NCI-H187 treated with DMSO at 0.1 percent for 48 hours (cell line): ENCODE measurements around the gene NUP62.
A peak's percentile ranks its signal among the peaks of the same experiment; 100 is the strongest.

Experiments used
- DNase-seq: peaks from one replicate; lab custom pipeline; 2025; lab: John Stamatoyannopoulos, UW

Gene NUP62

DNA sequence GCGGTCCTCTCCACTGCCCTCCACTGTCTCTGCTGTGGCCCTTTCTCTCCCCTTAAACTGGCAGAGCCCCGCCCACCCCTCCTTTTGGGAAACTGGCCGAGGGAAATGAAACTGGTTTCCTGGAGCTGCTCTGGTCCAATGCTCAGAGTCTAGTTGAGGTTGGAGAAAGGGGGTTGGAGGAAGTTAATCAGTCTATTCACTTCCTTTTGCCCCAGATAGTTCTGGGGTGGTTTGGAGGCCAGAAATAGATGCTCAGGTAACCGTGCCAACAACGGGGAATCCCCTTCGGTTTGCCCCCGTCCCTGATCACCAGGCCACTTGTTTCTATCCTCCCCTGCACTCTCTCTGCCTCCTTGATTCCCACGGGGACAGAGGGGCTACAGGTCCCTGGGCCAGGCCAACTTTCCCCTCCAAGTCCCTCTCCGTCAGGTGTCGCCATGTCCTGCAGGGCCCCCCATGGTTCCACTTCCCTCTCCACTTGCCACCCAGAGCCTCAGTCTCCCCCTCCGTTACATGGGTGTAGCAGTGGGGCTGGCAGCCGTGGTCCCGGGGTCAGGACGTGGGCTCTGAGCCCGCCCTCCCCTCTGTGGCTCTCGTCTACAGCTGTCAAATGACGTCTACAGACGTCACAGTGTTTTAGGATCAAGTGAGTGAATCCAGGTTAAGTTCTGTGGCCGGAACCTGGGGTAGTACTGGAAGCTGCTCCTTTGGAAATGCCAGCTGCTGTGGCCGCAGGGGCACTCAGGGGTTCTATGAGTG, 32.3 kb downstream of the NUP62 start, which contains the start of gene IL4I1:
IL4I1 (minus strand) TSS at position 25 of the 759 bp plus-strand sequence. CDS start 727 bp downstream, outside the sequence.
- DNase-seq, result no peak

DNA sequence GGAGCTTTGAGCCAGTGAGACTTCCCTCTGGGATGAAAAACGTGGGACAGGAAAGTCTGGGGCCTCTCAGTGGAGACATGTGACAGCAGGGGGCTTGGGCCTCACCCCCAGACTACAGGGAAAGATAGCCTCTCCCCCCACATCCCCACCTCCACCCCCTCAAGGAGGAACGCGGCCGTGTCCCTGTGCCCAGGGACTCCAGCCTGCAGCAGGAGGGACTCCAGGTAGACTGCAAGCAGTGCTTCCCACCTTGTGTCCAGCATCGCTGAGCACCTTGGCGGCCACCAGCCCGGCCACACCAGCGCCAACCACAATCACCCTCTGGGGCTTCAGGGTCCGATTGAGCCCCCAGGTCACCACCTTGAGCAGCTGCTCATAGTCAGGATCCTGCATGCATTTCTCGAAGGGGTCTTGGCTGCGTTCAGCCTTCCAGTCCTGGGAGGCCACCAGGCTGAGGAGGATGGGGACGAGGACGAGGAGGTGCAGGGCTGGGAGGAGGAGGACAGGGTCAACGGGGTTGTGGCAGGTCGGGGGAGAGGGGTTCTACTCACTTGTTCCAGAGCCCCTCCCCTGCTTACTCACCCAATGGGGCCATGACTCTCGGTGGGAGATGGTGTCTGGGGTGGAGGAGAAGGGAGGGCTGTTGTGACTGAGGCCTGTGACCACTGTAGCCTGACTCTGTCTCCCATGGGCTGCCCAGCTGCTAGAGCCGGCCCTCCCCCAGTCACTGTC, 33.6 kb downstream of the NUP62 start:
- no peak for DNase-seq

DNA sequence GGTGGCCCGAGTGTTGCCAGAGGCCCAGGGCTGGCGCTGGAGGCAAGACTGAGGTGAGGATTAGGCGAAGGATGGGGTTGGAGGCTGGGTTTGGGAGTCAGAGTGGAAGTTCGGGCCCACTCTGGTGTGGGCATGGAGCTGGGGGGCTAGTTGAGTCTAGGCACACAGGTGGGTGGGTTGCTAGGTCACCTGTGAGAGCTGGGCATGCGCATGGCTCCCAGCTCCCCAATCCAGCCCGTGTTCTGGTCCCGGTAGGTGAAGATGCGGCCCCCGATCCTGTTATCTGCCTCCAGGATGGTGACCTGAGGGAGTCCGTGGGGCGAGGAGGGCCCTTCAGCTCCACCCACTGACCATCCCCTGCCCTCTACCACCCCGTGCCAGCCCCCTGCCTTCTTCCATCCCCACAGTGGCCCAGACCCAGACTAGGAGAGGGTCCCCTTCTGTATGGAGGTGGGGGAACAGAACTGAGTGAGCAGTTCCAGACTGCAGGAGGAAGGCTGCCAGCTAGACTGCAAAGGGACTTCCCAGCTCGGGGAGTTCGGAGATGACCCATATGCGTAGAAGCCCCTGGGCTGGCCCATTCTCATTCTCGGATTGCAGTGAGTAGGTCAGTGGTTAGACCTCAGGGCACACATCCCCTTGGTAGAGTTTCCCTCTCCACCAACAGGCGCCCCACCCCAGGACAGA, 34.3 kb downstream of the NUP62 start:
- DNase-seq, result no peak

DNA sequence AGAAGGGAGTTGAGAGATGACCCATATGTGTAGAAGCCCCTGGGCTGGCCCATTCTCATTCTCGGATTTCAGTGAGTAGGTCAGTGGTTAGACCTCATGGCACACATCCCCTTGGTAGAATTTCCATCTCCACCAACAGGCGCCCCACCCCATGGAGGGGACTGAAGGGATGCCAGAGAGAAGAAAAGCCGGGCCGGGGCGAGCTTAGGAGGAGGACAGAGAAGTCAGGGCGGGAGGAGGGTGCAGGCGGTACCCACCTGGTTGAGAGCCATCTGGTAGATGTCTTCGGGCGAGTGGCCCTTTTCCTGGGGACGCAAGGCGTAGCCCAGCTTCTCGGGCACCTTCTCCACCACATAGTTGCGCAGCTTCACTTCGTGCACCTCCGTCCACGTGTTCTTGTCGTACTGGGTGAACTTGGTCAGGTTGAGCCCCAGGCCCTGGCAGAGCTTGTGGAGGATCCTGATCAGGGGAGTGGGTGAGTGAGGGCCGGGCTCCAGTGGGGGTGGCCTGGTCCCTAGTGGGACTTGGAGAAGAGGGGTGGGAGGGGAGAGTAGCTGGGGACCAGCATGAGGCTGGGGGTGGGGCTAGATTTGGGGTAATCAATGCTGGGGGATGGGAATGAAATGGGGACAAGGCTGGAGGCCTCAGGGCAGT, 35.2 kb downstream of the NUP62 start:
- no peak for DNase-seq

DNA sequence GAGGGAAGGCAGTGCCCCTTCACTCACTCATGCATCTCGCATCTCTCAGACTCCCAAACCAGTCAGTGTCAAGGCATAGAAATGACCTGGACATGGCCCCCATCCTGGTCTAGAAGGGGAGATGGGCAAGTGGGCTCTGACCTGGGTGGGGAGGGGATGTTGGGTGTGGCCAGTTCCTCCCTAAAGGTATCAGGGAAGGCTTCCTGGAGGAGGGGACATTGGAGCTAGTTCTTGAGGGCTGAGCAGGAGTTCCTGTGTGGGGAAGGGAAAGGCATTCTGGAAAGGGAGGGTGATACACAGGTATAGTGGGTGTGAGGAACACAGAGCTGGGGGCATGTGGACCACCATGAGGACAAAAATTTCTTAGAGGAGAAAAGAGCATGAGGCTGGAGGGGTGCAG, 36.6 kb downstream of the NUP62 start:
- DNase-seq, result no peak

DNA sequence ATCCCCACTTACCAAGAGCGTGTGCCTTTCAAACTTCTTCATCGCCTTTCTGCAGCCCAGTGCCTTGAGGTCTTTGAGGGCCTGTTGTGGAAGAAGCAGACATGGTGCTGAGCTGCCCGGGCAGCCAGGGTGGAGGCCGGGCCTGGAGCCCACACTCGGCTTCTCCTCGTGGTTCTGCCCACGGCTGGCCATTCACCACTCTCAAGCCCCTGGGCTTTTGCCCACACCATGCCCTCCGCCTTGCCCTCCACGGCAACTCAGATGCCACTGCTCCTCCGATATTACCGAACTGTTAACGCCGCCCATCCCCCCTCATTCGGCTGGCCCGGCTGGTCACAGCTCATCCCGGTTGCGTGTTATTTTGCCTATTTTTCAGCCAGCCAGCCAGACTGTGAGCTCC, 37.9 kb downstream of the NUP62 start:
- DNase-seq, result no peak

DNA sequence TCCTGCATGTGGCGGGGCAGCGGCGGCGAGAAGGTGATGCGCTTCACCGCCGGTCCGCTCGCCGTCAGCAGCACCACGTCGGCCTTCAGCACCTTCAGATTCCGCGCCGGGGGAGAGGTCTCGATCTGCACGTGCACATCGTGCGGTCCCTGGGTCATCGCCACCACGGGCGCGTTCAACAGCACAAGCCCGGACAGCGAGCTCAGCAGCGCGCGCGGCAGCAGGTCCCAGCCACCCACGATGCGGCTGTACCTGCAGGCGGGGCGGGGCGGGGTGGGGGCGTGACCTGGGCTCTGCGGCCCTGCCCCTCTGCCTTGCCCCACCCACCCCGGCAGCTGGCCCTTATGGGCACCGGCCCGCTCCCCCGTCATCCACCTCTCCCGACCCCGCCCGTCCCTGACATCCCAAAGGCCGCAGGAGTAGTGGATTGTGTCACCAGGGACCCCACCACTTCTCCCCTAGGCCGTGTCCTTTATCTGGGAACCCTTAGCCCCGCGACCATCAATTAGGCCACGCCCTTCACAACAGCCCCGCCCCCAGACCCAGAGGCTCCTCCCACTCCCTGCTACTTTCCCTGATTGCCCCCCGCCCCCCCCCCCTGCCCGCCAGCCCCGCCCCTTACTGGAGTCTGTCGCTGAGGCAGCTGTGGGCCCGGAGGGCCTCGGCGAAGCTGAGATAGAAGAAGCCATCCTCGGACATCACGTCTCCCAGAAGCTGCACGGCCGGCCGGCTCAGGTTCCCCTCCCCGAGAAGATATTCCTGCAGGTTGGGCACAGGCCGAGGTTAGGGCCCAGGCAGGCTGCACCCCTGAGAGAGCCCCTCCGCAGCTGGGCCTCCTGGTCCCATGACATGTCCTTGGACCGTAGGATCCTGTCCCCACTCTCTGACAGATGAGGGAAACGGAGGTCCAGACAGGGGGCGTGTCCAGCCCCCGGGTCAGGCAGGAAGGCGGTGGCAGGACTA, 38.7 kb downstream of the NUP62 start:
- peak; percentile 50 for DNase-seq

DNA sequence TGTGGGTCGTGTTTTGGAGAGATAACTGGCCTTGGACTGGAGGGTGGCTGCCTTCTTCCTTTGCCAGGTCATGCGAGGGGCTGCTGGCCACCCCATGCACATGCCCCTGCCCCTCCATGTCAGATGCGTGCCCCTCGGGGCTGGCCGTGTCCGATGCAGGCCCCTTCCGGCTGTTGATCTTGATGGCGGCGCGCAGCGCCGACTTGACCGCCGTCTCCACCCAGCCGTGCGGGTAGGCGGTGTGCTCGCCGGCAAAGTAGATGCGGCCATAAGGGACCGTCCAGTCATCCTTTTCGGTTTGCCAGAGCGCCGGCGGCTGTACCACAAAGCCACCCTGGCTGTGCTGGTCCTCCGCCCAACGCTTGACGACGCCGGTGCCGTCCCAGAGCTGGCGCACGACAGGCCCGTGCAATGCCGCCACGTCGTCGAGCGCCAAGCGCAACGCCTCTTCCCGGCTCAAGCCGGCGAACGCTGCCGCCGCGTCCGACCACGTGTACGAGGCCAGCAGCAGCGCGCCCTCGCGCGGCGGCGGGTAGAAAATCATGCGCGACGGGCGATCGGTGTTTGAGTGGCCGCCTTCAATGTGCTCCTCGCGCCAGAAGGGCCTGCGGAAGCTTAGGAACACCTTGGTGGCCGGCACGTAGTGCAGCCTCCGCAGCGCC, 39.5 kb downstream of the NUP62 start:
- DNase-seq, result no peak

DNA sequence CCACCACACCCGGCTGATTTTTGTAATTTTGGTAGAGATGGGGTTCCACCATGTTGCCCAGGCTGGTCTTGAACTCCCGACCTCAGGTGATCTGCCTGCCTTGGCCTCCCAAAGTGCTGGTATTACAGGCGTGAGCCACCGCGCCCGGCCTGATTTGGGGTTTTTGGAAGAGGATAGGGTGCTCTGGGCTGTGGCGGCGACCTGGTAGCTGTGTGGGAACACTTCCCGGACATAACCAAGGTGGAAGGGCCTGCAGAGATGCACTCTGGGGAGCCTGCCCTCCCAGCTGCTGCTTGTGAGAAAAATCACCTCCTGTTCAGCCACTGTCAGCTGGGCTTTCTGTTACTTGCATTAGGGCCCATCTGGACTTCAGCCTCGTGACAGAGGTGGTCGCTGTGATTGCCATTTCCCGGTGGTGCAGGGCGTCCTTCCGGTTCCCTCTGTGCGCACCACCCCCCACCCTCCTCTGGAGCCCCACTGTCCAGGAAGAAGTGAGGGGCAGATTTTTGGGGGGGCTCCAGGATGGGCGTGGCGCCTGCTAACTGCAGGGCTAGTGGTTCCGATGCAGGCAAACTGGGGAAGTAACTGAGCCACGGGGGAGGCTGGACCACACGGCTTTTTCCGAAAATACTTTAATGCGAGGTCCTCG, 40.1 kb downstream of the NUP62 start:
- no peak for DNase-seq

DNA sequence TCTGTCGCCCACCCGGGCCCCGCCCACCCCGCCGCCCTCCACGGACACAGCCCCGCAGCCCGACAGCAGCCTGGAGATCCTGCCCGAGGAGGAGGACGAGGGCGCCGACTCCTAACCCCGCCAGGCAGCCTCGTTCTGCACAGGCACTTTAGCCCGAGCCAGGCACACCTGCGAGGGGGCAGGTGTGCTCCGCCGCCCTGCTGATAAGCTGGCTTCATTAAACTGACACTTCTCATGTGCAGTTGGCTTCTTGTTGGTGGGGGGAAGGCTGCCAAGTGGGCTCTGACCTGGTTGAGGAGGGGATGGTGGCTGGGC, 40.8 kb downstream of the NUP62 start:
- no peak for DNase-seq

DNA sequence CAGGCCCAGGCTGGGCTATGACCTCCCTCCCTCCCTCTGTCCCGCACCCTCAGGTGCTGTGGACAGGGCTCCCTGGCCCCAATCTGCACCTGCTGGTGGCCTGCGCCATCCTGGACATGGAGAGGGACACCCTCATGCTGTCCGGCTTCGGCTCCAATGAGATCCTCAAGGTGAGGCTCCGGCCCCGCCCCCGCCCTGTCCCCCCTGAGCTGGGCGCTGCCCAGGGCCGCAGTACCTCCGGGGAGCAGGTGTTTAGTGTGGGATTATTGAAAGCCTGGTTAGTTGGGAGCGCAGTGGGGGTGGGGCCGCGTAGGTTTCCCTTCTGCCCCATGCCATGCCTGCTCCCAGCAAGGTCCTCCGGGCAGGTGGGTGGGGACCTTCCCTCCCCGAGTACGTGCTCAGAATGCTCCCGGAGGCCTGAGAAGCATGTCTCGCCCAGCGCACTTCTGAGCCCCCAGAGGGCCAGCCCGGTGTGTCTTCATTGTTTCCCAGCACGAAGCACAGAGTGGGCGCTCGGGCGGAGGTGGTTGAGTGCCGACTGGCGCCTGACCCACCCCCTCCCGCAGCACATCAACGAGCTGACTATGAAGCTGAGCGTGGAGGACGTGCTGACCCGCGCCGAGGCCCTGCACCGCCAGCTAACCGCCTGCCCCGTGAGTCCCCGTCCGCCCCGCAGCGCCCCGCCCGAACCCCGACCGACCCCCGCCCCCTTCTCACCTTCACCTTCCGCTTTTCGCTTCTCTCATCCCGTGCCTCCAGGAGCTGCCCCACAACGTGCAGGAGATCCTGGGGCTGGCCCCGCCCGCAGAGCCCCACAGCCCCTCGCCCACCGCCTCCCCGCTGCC, 41.4 kb downstream of the NUP62 start:
- DNase-seq, result no peak

DNA sequence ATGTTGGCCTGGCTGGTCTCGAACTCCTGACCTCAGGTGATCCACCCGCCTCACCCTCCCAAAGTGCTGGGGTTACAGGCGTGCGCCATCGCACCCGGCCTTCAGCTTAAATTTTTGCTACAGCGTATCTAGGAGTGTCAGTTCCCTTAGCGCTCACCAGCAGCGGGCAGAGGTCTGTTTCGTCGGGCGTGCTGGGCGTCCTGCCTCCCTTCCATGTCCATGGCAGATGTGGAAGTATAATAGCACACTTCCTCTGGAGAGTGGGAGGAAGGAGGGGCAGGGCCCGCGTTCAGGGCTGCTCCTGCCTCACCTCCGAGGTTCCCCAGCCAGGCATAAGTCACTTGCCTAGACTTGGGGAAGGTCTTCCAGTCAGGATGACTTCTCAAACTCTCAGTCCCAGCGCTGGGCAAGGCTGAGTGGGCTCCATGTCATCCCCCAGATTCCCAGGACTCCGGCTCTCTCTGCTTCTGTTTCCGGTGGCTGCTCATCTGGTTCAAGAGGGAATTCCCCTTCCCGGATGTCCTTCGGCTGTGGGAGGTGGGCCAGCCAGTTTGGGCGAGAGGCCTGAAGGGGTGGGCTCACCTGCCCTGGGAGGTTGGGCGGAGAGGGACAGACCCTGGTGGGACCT, 42.2 kb downstream of the NUP62 start:
- DNase-seq, result no peak

DNA sequence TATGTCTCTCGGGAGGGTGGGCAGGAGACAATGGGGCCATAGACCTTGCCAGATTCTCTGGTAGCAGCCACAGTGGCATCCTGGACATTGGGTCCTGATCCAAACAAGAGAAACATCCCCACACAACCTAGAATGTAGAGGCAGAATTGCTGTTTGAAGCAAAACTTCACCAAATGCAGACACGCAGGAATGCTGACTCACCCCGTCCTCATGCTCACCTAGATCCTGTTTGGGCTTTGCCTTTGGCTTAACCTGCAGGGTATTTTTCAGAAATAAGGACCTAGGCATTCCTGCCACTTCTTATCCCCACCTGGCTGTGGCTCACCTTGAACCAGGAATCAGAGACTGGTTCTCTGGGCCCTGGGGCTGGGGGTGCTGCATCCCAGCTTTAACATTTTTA, 44.5 kb downstream of the NUP62 start:
- no peak for DNase-seq

DNA sequence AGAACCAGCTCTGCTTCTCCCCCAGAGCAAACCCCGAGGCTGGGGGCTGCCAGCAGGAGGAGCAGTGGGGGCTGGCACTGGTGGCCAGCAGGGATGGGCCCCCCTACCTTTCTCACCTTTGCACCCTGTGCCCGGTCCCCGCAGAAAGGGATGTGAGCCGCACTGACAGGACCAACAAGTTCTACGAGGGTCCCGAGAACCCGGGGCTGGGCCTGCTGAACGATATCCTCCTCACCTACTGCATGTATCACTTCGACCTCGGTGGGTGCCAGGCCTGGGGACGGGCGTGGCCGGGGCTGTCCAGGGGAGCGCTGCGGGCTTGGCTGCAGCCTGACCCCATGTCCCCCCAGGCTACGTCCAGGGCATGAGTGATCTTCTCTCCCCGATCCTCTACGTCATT, 45.2 kb downstream of the NUP62 start:
- no peak for DNase-seq

DNA sequence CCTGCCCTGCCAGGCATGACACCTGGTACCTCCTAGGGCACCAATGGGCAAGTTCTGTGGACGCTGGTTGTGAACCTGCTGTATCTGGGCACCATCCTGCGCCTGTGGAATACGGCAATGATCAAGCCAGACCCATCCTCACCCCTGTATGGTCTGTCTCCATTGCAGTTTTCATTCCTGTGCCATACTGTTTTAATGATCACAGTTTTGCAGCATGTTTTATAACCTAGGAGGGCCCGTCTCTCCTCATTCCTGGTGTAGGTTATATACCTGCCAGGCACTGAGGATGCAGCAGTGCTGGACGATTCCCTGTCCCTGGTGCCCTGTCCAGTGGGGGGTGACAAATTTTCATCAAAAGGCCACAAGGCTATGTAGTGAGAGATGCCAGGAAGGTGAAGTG, 46.2 kb downstream of the NUP62 start:
- no peak for DNase-seq

DNA sequence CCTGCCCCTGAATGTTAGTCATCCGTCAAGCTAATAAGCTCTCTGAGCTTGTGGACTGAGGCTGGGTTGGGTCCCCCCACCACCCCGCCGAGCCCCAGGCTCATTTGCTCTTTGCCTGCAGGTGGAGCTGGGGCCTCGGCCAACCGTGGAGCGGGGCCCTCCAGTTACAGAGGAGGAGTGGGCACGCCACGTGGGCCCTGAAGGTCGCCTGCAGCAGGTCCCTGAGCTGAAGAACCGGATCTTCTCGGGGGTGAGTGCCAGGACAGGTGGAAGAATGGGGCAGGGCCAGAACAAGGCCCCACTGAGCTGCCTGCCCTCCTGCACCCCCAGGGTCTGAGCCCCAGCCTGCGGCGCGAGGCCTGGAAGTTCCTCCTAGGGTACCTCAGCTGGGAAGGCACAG, 46.7 kb downstream of the NUP62 start:
- DNase-seq, result no peak

DNA sequence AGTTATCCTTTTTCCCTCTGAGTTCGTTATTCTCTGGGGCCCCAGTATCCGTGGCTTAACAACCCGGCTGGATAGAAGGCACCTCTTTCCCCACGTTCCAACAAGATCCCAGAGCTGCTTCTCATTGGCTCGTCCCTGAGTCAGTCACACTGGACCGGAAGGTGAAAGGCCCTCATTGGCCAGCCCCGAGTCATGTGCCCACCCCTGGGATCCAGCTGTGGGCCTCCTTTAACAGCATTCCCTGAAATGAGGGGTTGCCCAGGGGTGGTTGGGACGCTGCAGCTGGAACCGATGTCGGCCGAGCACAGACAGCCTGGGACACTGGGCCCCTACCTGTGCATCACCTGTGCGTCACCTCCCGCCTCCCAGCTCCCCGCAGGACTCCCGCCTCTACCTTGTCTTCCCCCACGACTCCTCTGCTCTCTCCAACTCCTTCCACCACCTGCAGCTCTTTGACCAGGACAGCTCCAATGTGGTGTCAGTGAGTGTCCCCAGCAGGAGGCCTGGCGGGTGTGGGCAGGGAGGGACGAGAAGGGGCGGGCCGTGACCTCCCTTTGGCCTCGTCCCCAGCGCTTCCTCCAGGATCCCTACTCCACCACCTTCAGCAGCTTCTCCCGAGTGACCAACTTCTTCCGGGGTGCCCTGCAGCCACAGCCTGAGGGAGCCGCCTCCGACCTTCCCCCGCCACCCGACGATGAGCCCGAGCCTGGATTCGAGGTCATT, 47.5 kb downstream of the NUP62 start:
- no peak for DNase-seq

DNA sequence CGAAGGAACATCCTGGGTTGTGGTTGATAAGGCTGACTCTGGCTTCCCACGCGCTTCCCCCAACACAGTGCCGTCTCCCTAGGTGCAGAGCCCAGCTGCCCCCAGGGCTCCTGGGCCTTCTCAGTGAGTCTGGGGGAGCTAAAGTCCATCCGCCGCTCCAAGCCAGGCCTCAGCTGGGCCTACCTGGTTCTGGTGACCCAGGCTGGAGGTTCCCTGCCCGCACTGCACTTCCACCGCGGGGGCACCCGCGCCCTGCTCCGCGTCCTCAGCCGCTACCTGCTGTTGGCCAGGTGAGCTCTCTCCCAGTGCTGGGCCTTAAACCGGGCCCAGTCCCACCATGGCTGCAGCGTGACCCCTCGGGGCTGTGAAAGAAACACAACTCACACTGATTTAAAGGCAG, 48.1 kb downstream of the NUP62 start:
- no peak for DNase-seq
